Measurements from ENCODE around the gene PACRG. TPM values are rescaled to one million over a fixed set of nuclear protein-coding genes. Genes with fewer than 3 reads are reported as not detected.

Gene PACRG
- total and polyA plus RNA-seq, 2 of the 4 experiments (the other 2 are of a cell fraction): not detected

GRCh38 chr6:162973151-162973872 is 245.5 kb downstream of the PACRG start:
- no peak overlapping the region for H3K56ac ChIP-seq (ENCODE audit: extremely low read depth, insufficient read depth, low read length)
- H2AK9ac ChIP-seq (replicated peaks; ENCODE audit: low read depth, low read length, poor library complexity): no peak overlapping the region
- no peak overlapping the region for H4K8ac ChIP-seq (ENCODE audit: low read depth in 2 of 2, low read length in 2 of 2)
- 40% methylated on average over 1 of the region's 7 CpGs; no CpG with 5 or more reads in 1 of the 2 experiments for WGBS, 2 experiments (ENCODE audit: extremely low coverage in 2 of 2, insufficient read length in 1 of 2)
- in situ Hi-C loops (cut with MboI; ENCODE audit: low sequenced_read_pairs): no loop called here
- H2AK5ac ChIP-seq (ENCODE audit: low read depth, low read length): no peak overlapping the region
- dilution Hi-C loops (cut with HindIII; ENCODE audit: low sequenced_read_pairs, unreplicated experiment): no loop called here
- H3K4me3 ChIP-seq (ENCODE audit: insufficient read depth, low read depth, low read length): no peak overlapping the region
- H3K36me3 ChIP-seq (ENCODE audit: control insufficient read depth, insufficient read depth, low read length): no peaks in the 10 kb centered on the region
- ChIA-PET CTCF (interaction anchor here (1.6 kb wide), 1 partner anchor 8 kb away, joined by 5 read pairs; no protein-coding TSS in a partner anchor), POLR2A (ENCODE audit: unreplicated experiment) (no interaction called here)
- no peak overlapping the region for H3K4me2 ChIP-seq (ENCODE audit: low read depth, low read length)
- no peaks in the 10 kb centered on the region for H3K79me1 ChIP-seq (ENCODE audit: low read depth in 1 of 2, low read length in 2 of 2)
- H4K91ac ChIP-seq (ENCODE audit: insufficient read depth, low read depth, low read length): no peak overlapping the region
- TF ChIP-seq MAFK (IDR thresholded peaks at IDR 0.05; ENCODE audit: low read depth, low read length) (peak; percentile 51), BHLHE40 (IDR thresholded peaks at IDR 0.05; ENCODE audit: low read depth, low read length) (no peak)
- H3K9me3 ChIP-seq (ENCODE audit: control insufficient read depth, insufficient read depth, low read length): peaks cover 2% of the 10 kb centered on the region; the same call in 1 of the 2 replicates
- no peaks in the 10 kb centered on the region for H4K20me1 ChIP-seq (ENCODE audit: insufficient read depth, low read length)
- H3K9me1 ChIP-seq (ENCODE audit: insufficient read depth, low read length): no peaks in the 10 kb centered on the region
- no peak overlapping the region for H4K5ac ChIP-seq (ENCODE audit: low read depth, low read length)
- no peak overlapping the region for H3K9ac ChIP-seq (ENCODE audit: low read depth, low read length)
- no peak overlapping the region for H2BK120ac ChIP-seq (ENCODE audit: low read depth, low read length)
- H2BK5ac ChIP-seq (ENCODE audit: low read depth, low read length, poor library complexity, severe bottlenecking): no peak overlapping the region
- no peak overlapping the region for H3K14ac ChIP-seq (replicated peaks; ENCODE audit: low read depth, low read length)
- no peak overlapping the region for H3K4ac ChIP-seq (ENCODE audit: low read depth, low read length)
- no peak overlapping the region for H2AFZ ChIP-seq (replicated peaks; ENCODE audit: low read length, poor library complexity)
- DNase-seq (no peak), ATAC-seq (ENCODE audit: low read depth) (no peak)
- no peak overlapping the region for H3K27ac ChIP-seq (ENCODE audit: insufficient read depth, low read length)
- no peaks in the 10 kb centered on the region for H3K27me3 ChIP-seq (ENCODE audit: control insufficient read depth, insufficient read depth, low read length)
- no peaks in the 10 kb centered on the region for H3K4me1 ChIP-seq (ENCODE audit: control insufficient read depth, insufficient read depth, low read length)
- H2BK20ac ChIP-seq (ENCODE audit: low read depth, low read length): no peak overlapping the region
- H2BK15ac ChIP-seq (ENCODE audit: low read depth, low read length): no peak overlapping the region
- H3K23ac ChIP-seq (ENCODE audit: low read depth, low read length): no peak overlapping the region
- intact Hi-C loops (cut with micrococcal nuclease): no loop called here
- H3K18ac ChIP-seq (ENCODE audit: low read depth, low read length): no peak overlapping the region
- no TSS peak for BruUV-seq (replicated peaks)
